ENCODE results near the gene PLA2G3. TPM values are rescaled to one million over a fixed set of nuclear protein-coding genes. Genes with fewer than 3 reads are reported as not detected.

PLA2G3 gene
- total and polyA plus RNA-seq, 9 donors: 0.13 TPM; not detected in 8

DNA sequence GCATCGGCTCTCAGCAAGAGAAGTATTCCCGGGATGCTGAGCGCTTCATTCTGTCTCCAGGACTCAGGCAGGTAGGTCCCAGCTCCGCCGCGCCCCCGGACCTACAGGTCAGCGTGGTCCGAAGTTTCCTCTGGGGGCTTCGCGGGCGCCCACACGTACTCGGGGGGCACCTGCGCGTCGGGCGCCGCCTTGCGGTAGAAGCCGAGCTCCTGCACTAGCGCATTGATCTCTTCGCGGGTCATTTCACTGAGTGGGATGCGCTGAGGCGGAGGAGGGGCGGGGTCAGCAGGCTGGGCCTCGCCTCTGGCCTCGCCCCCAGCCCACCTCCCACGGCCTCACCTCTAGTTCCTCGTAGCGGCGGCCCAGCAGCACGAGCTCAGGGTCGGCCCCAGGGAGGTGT is 35.4 kb downstream of the PLA2G3 start:
- Histone ChIP-seq H3K36me3 (no peaks in the 10 kb centered on the region), H3K9me3 (no peaks in the 10 kb centered on the region), H3K4me3 (peak overlapping the region; percentile 24), H3K4me1 (ENCODE audit: insufficient read depth) (peaks cover 11% of the 10 kb centered on the region), H3K27ac (no peak overlapping the region), H3K27me3 (no peaks in the 10 kb centered on the region)
- peak in 2 of 5 donors; percentile 37 to 47 for DNase-seq
- 49 to 58% (median 54%) methylated on average over 31 to 35 of the region's 35 CpGs for WGBS, 3 donors
- TF ChIP-seq, protein P1, sequence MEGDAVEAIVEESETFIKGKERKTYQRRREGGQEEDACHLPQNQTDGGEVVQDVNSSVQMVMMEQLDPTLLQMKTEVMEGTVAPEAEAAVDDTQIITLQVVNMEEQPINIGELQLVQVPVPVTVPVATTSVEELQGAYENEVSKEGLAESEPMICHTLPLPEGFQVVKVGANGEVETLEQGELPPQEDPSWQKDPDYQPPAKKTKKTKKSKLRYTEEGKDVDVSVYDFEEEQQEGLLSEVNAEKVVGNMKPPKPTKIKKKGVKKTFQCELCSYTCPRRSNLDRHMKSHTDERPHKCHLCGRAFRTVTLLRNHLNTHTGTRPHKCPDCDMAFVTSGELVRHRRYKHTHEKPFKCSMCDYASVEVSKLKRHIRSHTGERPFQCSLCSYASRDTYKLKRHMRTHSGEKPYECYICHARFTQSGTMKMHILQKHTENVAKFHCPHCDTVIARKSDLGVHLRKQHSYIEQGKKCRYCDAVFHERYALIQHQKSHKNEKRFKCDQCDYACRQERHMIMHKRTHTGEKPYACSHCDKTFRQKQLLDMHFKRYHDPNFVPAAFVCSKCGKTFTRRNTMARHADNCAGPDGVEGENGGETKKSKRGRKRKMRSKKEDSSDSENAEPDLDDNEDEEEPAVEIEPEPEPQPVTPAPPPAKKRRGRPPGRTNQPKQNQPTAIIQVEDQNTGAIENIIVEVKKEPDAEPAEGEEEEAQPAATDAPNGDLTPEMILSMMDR (IDR thresholded peaks at IDR 0.05): no peak
- TF ChIP-seq POLR2A (IDR thresholded peaks at IDR 0.05) (no peak), EP300 (IDR thresholded peaks at IDR 0.05) (no peak)
- intact Hi-C loops (cut with DNase I): loop anchor here in 1 of 4 donors (10.0 kb wide), 2 partner anchors 130 to 830 kb away; no protein-coding TSS in a partner anchor

DNA sequence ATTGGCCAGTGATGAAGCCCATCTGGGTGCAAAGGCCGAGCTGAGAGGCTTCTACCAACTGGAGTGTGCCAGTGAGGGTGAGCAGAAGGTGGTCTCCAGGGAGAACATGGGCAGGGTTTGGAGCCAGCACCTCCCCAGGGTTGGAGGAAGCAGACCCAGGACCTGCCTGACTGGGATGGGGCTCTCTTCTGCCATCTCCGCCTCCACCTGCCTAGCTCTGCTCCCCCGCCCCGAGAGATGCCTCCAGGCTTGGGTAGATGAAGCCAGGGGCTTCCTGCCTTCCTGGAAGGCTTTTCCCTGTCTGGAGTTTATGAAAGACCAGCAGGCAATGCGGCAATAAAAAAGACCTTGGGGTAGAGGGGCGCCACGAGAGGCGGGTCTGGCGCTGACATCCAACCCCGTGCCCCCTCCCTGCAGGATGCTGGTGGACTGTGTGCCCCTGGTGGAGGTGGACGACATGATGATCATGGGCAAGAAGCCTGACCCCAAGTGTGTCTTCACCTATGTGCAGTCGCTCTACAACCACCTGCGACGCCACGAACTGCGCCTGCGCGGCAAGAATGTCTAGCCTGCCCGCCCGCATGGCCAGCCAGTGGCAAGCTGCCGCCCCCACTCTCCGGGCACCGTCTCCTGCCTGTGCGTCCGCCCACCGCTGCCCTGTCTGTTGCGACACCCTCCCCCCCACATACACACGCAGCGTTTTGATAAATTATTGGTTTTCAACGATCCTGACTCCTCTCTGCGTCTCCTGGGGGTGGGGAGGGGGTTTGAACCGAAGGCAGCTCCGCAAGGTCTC is 36.2 kb downstream of the PLA2G3 start:
- peak in 2 of 5 donors; percentile 45 to 53 for DNase-seq
- Histone ChIP-seq H3K27me3 (no peaks in the 10 kb centered on the region), H3K4me3 (peak overlapping the region; percentile 24), H3K4me1 (ENCODE audit: insufficient read depth) (peaks cover 11% of the 10 kb centered on the region), H3K27ac (no peak overlapping the region), H3K36me3 (no peaks in the 10 kb centered on the region), H3K9me3 (no peaks in the 10 kb centered on the region)
- TF ChIP-seq POLR2A (IDR thresholded peaks at IDR 0.05) (no peak), EP300 (IDR thresholded peaks at IDR 0.05) (no peak)
- TF ChIP-seq, protein P1 (IDR thresholded peaks at IDR 0.05): no peak
- intact Hi-C loops (cut with DNase I): loop anchor here in 1 of 4 donors (10.0 kb wide), 2 partner anchors 131 to 829 kb away; no protein-coding TSS in a partner anchor
- WGBS, 3 donors: 71 to 76% (median 73%) methylated on average over 33 of the region's 33 CpGs

DNA sequence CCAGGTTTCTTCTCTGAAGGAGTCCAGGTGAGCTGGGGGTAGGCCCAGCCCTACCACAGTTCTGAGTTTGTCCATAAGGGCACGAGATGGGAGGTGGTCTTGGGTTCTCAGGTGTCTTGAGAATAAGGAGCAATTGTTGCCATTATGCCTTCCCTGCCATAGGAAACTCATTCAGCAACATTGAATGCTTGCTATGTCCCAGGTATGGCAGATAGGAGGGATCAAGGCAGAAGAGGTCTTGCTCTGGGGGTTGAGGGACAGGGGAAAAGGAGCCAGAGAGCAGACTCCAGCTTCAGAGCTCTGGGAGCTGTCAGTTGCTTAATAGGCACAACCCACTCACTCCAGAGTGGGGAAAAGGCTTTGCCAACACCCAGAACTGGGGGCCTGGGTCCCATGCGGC is 37.2 kb downstream of the PLA2G3 start:
- TF ChIP-seq, protein P1 (IDR thresholded peaks at IDR 0.05): no peak
- TF ChIP-seq EP300 (IDR thresholded peaks at IDR 0.05) (no peak), POLR2A (IDR thresholded peaks at IDR 0.05) (no peak)
- no peak for DNase-seq
- Histone ChIP-seq H3K27ac (peak overlapping the region in 1 of 2 donors; percentile 58), H3K36me3 (no peaks in the 10 kb centered on the region), H3K4me1 (ENCODE audit: insufficient read depth) (peaks cover 12% of the 10 kb centered on the region), H3K9me3 (no peaks in the 10 kb centered on the region), H3K27me3 (no peaks in the 10 kb centered on the region), H3K4me3 (no peak overlapping the region)
- intact Hi-C loops (cut with DNase I): loop anchor here in 1 of 4 donors (10.0 kb wide), 2 partner anchors 132 to 828 kb away; no protein-coding TSS in a partner anchor
- 65 to 79% (median 75%) methylated on average over 2 of the region's 2 CpGs for WGBS, 3 donors

DNA sequence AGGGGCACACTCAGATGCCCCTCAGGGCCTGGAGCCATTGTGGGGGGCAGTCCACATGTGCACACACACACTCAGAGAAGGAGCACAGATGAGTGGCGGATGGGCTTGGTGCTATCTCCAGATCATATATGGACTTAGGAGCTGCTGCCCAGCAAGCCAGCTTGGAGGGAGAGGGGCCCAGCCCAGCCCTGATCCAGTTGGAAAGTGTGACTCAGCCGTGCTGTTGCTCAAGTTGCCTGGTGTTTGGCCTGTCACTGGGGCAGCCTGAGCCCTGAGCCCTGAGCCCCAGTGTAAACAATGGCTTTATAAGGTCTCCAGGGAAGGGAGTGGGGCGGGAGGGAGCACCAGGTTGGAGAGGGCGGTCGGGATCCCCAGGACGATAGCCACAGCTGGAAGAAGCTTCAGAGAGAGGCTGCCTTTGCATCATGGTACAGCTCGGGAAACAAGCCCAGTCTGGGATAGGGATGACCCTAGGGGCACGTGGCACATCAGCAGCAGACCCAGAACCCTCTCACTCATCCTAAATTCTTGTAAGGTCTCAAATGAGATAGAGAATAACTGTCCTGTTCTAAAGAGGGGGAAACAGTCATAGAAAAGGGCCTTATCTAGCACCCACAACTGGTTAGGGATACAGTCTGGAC is 37.7 kb downstream of the PLA2G3 start:
- H3K4me1 ChIP-seq (ENCODE audit: insufficient read depth): peaks cover 12% of the 10 kb centered on the region
- TF ChIP-seq, protein P1 (IDR thresholded peaks at IDR 0.05): no peak
- TF ChIP-seq POLR2A (IDR thresholded peaks at IDR 0.05) (no peak), EP300 (IDR thresholded peaks at IDR 0.05) (no peak)
- H3K27ac ChIP-seq: peak overlapping the region; percentile 14 to 58
- peak; percentile 66 to 90 (median 71) for DNase-seq
- WGBS, 3 donors: 49 to 57% (median 52%) methylated on average over 8 of the region's 8 CpGs
- H3K9me3 ChIP-seq: no peaks in the 10 kb centered on the region
- H3K36me3 ChIP-seq: no peaks in the 10 kb centered on the region
- no peak overlapping the region for H3K4me3 ChIP-seq
- intact Hi-C loops (cut with DNase I): loop anchor here in 1 of 4 donors (10.0 kb wide), 2 partner anchors 132 to 828 kb away; no protein-coding TSS in a partner anchor
- no peaks in the 10 kb centered on the region for H3K27me3 ChIP-seq

Measured in ovary (tissue), 9 donors.